ENCODE data around the gene PRDX6. TPM values are rescaled to one million over a fixed set of nuclear protein-coding genes. Genes with fewer than 3 reads are reported as not detected.
A peak's percentile ranks its signal among the peaks of the same experiment; 100 is the strongest.
"Not testable (repeated sequence)": the region's sequence is repeated elsewhere in the genome, so short reads cannot be mapped to it uniquely, and the experiment has no call there.

The PRDX6 gene
- total and polyA plus RNA-seq, 4 donors = 170 to 347 (median 246) TPM

DNA sequence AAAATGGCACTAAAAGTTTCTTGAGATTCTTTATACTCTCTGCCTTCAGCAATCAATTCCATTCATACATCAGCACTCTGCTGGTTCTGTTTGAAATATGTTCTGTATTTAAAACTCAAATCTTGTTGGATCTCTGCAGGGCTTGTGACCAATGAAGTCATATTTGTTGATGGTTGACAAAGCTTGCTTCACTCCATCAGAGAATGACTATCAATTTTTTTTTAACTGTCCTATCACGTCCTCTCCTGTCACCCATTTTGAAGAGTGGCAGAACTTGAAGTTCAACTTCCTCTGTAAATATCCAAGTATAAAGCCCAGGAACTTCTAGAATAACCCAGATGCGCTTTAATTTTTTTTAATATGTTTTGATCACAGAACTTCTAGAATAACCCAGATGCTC, 10.9 kb downstream of the PRDX6 start:
- H3K27me3 ChIP-seq (ENCODE audit: control insufficient read depth in 3 of 3, insufficient read depth in 3 of 3, low read length in 2 of 3) = no peaks in the 10 kb centered on the region
- DNase-seq (no peak), ATAC-seq (ENCODE audit: insufficient read depth, low FRiP score) (no peak)
- no peak overlapping the region for H3K9ac ChIP-seq (ENCODE audit: insufficient read depth in 1 of 2, low read length in 2 of 2)
- H3K4me3 ChIP-seq = no peak overlapping the region
- no peak for TF ChIP-seq CTCF (IDR thresholded peaks at IDR 0.05; ENCODE audit: control extremely low read depth, extremely low read depth)
- H3K9me3 ChIP-seq (ENCODE audit: control insufficient read depth in 4 of 4, insufficient read depth in 3 of 4, low read length in 3 of 4) = no peaks in the 10 kb centered on the region
- peaks cover 21 to 64% (median 40%) of the 10 kb centered on the region in 4 donors for H3K36me3 ChIP-seq (ENCODE audit: control insufficient read depth in 4 of 4, insufficient read depth in 4 of 4, low read length in 4 of 4)
- no peaks in the 10 kb centered on the region for H3K4me1 ChIP-seq (ENCODE audit: control insufficient read depth in 5 of 5, insufficient read depth in 5 of 5, low read length in 5 of 5)
- WGBS, 2 donors = 79 to 83% methylated on average over 2 of the region's 2 CpGs
- no peak overlapping the region for H3K27ac ChIP-seq (ENCODE audit: low read depth in 1 of 2, low read length in 1 of 2)

GRCh38 chr1:173489149-173489600, 12.0 kb downstream of the PRDX6 start:
- Histone ChIP-seq H3K36me3 (ENCODE audit: control insufficient read depth in 4 of 4, insufficient read depth in 4 of 4, low read length in 4 of 4) (peaks cover 19 to 54% (median 32%) of the 10 kb centered on the region in 4 donors), H3K4me3 (no peak overlapping the region), H3K27me3 (ENCODE audit: control insufficient read depth in 3 of 3, insufficient read depth in 3 of 3, low read length in 2 of 3) (no peaks in the 10 kb centered on the region), H3K27ac (ENCODE audit: low read depth in 1 of 2, low read length in 1 of 2) (no peak overlapping the region), H3K9me3 (ENCODE audit: control insufficient read depth in 4 of 4, insufficient read depth in 3 of 4, low read length in 3 of 4) (no peaks in the 10 kb centered on the region), H3K9ac (ENCODE audit: insufficient read depth in 1 of 2, low read length in 2 of 2) (no peak overlapping the region), H3K4me1 (ENCODE audit: control insufficient read depth in 5 of 5, insufficient read depth in 5 of 5, low read length in 5 of 5) (no peaks in the 10 kb centered on the region)
- ATAC-seq (ENCODE audit: insufficient read depth, low FRiP score) = no peak
- peak in 1 of 3 donors; percentile 6 for DNase-seq
- WGBS, 2 donors = 92 to 95% methylated on average over 5 of the region's 5 CpGs
- TF ChIP-seq CTCF (IDR thresholded peaks at IDR 0.05; ENCODE audit: control extremely low read depth, extremely low read depth) = no peak

DNA sequence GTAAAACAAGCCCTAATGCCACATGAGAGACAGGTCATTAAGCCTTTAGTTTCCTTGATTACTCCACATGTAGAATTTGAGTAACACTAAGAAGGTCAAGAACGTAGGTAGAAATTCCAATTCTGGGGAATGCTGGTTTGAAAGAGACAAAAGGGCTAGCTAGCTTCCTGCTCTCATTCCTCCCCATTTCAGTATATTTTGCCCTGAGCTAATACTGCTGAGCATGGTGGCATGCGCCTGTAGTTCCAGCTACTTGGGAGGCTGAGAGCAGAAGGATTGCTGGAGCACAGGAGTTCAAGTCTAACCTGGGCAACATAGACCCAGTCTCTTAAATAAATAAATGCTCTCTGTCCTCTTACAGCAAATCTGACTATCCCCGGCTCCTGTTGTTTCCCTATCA, 12.8 kb downstream of the PRDX6 start:
- Histone ChIP-seq H3K27ac (ENCODE audit: low read depth in 1 of 2, low read length in 1 of 2) (no peak overlapping the region), H3K9ac (ENCODE audit: insufficient read depth in 1 of 2, low read length in 2 of 2) (no peak overlapping the region), H3K27me3 (ENCODE audit: control insufficient read depth in 3 of 3, insufficient read depth in 3 of 3, low read length in 2 of 3) (no peaks in the 10 kb centered on the region), H3K4me3 (no peak overlapping the region), H3K9me3 (ENCODE audit: control insufficient read depth in 4 of 4, insufficient read depth in 3 of 4, low read length in 3 of 4) (no peaks in the 10 kb centered on the region), H3K36me3 (ENCODE audit: control insufficient read depth in 4 of 4, insufficient read depth in 4 of 4, low read length in 4 of 4) (peaks cover 18 to 50% (median 30%) of the 10 kb centered on the region in 4 donors), H3K4me1 (ENCODE audit: control insufficient read depth in 5 of 5, insufficient read depth in 5 of 5, low read length in 5 of 5) (no peaks in the 10 kb centered on the region)
- no peak for TF ChIP-seq CTCF (IDR thresholded peaks at IDR 0.05; ENCODE audit: control extremely low read depth, extremely low read depth)
- DNase-seq (no peak), ATAC-seq (ENCODE audit: insufficient read depth, low FRiP score) (no peak)
- 96 to 98% methylated on average over 3 of the region's 3 CpGs for WGBS, 2 donors

DNA sequence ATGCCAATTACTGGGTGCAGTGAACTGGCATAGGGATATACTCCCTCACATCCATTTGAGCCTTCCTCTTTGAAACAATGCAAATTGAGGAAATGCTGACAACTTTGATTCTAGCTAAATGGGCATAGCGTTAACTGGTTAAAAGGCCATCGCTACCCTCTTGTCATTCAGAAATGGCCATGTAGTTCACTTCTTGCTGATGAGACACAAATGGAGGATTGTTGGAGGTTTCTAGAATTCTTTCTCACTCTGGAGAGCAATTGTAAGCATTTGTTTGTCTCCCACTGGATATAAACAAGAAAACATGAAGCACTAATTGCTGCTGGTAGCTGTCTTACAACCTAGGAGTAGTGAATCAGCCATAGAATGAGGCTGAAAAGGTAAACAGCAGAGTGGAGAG, 14.4 kb downstream of the PRDX6 start:
- Histone ChIP-seq H3K4me1 (ENCODE audit: control insufficient read depth in 5 of 5, insufficient read depth in 5 of 5, low read length in 5 of 5) (no peaks in the 10 kb centered on the region), H3K9me3 (ENCODE audit: control insufficient read depth in 4 of 4, insufficient read depth in 3 of 4, low read length in 3 of 4) (no peaks in the 10 kb centered on the region), H3K4me3 (no peak overlapping the region), H3K36me3 (ENCODE audit: control insufficient read depth in 4 of 4, insufficient read depth in 4 of 4, low read length in 4 of 4) (peaks cover 11 to 35% (median 16%) of the 10 kb centered on the region in 4 donors), H3K27me3 (ENCODE audit: control insufficient read depth in 3 of 3, insufficient read depth in 3 of 3, low read length in 2 of 3) (no peaks in the 10 kb centered on the region), H3K9ac (ENCODE audit: insufficient read depth in 1 of 2, low read length in 2 of 2) (no peak overlapping the region), H3K27ac (ENCODE audit: low read depth in 1 of 2, low read length in 1 of 2) (no peak overlapping the region)
- 98 to 99% methylated on average over 2 of the region's 2 CpGs for WGBS, 2 donors
- ATAC-seq (ENCODE audit: insufficient read depth, low FRiP score) (no peak), DNase-seq (no peak)
- TF ChIP-seq CTCF (IDR thresholded peaks at IDR 0.05; ENCODE audit: control extremely low read depth, extremely low read depth) = no peak

DNA sequence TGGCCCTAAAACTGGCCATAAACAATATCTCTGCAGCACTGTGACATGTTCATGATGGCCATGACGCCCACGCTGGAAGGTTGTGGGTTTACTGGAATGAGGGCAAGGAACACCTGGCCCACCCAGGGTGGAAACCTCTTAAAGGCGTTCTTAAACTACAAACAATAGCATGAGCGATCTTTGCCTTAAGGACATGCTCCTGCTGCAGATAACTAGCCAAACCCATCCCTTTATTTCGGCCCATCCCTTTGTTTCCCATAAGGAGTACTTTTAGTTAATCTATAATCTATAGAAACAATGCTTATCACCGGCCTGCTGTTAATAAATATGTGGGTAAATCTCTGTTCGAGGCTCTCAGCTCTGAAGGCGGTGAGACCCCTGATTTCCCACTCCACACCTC, 16.0 kb downstream of the PRDX6 start:
- WGBS, 2 donors = 98% methylated on average over 8 of the region's 8 CpGs
- H3K27ac ChIP-seq (ENCODE audit: low read depth in 1 of 2, low read length in 1 of 2); H3K9me3 ChIP-seq (ENCODE audit: control insufficient read depth in 4 of 4, insufficient read depth in 3 of 4, low read length in 3 of 4); DNase-seq; ATAC-seq (ENCODE audit: insufficient read depth, low FRiP score); H3K4me3 ChIP-seq; H3K9ac ChIP-seq (ENCODE audit: insufficient read depth in 1 of 2, low read length in 2 of 2); H3K4me1 ChIP-seq (ENCODE audit: control insufficient read depth in 5 of 5, insufficient read depth in 5 of 5, low read length in 5 of 5); H3K27me3 ChIP-seq (ENCODE audit: control insufficient read depth in 3 of 3, insufficient read depth in 3 of 3, low read length in 2 of 3): not testable (repeated sequence)
- peaks cover 6 to 22% (median 7%) of the 10 kb centered on the region in 4 donors for H3K36me3 ChIP-seq (ENCODE audit: control insufficient read depth in 4 of 4, insufficient read depth in 4 of 4, low read length in 4 of 4)
